HCT116 (cell line): Measurements from ENCODE around the gene MESD. TPM values are rescaled to one million over a fixed set of nuclear protein-coding genes. Genes with fewer than 3 reads are reported as not detected.

ENCODE experiments used
- ATAC-seq: fragments of 200-7000 bp; cut with Tn5 transposase; 2 replicates; pipeline ENCODE4 v1.9.1; 2020; ENCODE audit warnings: mild to moderate bottlenecking, moderate library complexity
- BruUV-seq: library from RNA; stranded (reverse); fragments of 400-500 nt; replicated peaks from 2 replicates; lab custom pipeline; 2021; lab: Mats Ljungman, UMichigan
- CTCF ChIA-PET: fragments of 300-600 bp; sonication (Branson Sonifier 250); formaldehyde crosslinking; loops from one replicate; lab custom pipeline; 2021; ENCODE audit warnings: antibody characterized with exemption; lab: Charles Lee
- POLR2A ChIA-PET: fragments of 300-600, 350-600 bp; sonication (Branson Sonifier 250); formaldehyde crosslinking; loops from one replicate; lab custom pipeline; 2021; ENCODE audit warnings: antibody characterized with exemption; lab: Charles Lee
- RAD21 ChIA-PET, 2 experiments: fragments of 300-600 bp; sonication (Branson Sonifier 250); formaldehyde crosslinking; loops; one replicate each; lab custom pipeline; 2023; ENCODE audit warnings: low total read pairs in 2 of 2; ENCODE audit not compliant: uncharacterized antibody in 2 of 2, unreplicated experiment in 2 of 2, low non-redundant PET in 1 of 2; lab: Charles Lee
- DNase-seq: peaks from one replicate; pipeline ENCODE4 v3.0.0-alpha.2; 2010; ENCODE audit warnings: low read depth, low spot score
- H2AFZ ChIP-seq: fragments of 200-600 bp; shearing (Covaris generic), sonication (generic); 2 replicates; pipeline ENCODE4 v1.6.1; 2017; ENCODE audit warnings: low read depth, mixed run types, mixed read lengths, antibody characterized with exemption, low read length; ENCODE audit not compliant: poor library complexity, severe bottlenecking
- H3K27ac ChIP-seq: 2 replicates; pipeline ENCODE4 v1.5.1; 2012; ENCODE audit warnings: low read depth, low read length
- H3K27me3 ChIP-seq: fragments of 200-600 bp; sonication (generic); 2 replicates; pipeline ENCODE4 v1.6.1; 2016; ENCODE audit warnings: mixed run types, low read length, mixed read lengths; ENCODE audit not compliant: insufficient read depth
- H3K36me3 ChIP-seq, 2 experiments: fragments of 200-500 bp in 1 of 2; fragments of 200-600 bp in 1 of 2; sonication (Bioruptor generic) in 1 of 2; sonication (generic) in 1 of 2; 2 replicates each; pipeline versions ENCODE4 v1.5.1 to v1.6.1; 2014 to 2016; ENCODE audit warnings: low read length in 2 of 2, inconsistent platforms in 1 of 2, mixed read lengths in 1 of 2, mixed run types in 1 of 2; ENCODE audit not compliant: insufficient read depth in 2 of 2, control insufficient read depth in 1 of 2
- H3K4me1 ChIP-seq, 2 experiments: fragments of 200-600 bp in 1 of 2; sonication (generic) in 1 of 2; 2 replicates each; pipeline versions ENCODE4 v1.5.1 to v1.6.1; 2012 to 2017; ENCODE audit warnings: low read length in 2 of 2, inconsistent platforms in 1 of 2, mild to moderate bottlenecking in 1 of 2, mixed read lengths in 1 of 2, mixed run types in 1 of 2, moderate library complexity in 1 of 2; ENCODE audit not compliant: insufficient read depth in 2 of 2, control insufficient read depth in 1 of 2
- H3K4me2 ChIP-seq: fragments of 200-600 bp; sonication (generic); 2 replicates; pipeline ENCODE4 v1.6.1; 2017; ENCODE audit warnings: mixed run types, low read length, mixed read lengths
- H3K4me3 ChIP-seq, 2 experiments: fragments of 200-600 bp in 1 of 2; sonication (generic) in 1 of 2; replicated peaks in 1 of 2; 2 replicates each; pipeline ENCODE4 v1.5.1; 2011 to 2016; ENCODE audit warnings: low read length in 2 of 2, control low read depth in 1 of 2, low read depth in 1 of 2, mild to moderate bottlenecking in 1 of 2, mixed read lengths in 1 of 2, mixed run types in 1 of 2
- H3K79me2 ChIP-seq: fragments of 200-600 bp; sonication (generic); 2 replicates; pipeline ENCODE4 v1.6.1; 2017; ENCODE audit warnings: mild to moderate bottlenecking, mixed run types, low read length, moderate library complexity, mixed read lengths; ENCODE audit not compliant: insufficient read depth
- H3K9ac ChIP-seq: fragments of 200-600 bp; sonication (generic); 2 replicates; pipeline ENCODE4 v1.6.1; 2016; ENCODE audit warnings: low read length, mixed read lengths
- H3K9me2 ChIP-seq: fragments of 200-600 bp; sonication (generic), shearing (Covaris generic); 2 replicates; pipeline ENCODE4 v1.6.1; 2017; ENCODE audit warnings: mixed run types, mild to moderate bottlenecking, moderate library complexity; ENCODE audit not compliant: insufficient read depth
- H3K9me3 ChIP-seq, 2 experiments: fragments of 200-500 bp in 1 of 2; fragments of 200-600 bp in 1 of 2; sonication (Bioruptor generic) in 1 of 2; sonication (generic) in 1 of 2; 2 replicates each; pipeline ENCODE4 v1.6.1; 2014 to 2017; ENCODE audit warnings: low read length in 2 of 2, mixed read lengths in 2 of 2, inconsistent platforms in 1 of 2, low read depth in 1 of 2, mild to moderate bottlenecking in 1 of 2, mixed run types in 1 of 2, moderate library complexity in 1 of 2; ENCODE audit not compliant: control insufficient read depth in 1 of 2, insufficient read depth in 1 of 2
- H4K20me1 ChIP-seq: fragments of 200-600 bp; sonication (generic), shearing (Covaris generic); 2 replicates; pipeline ENCODE4 v1.6.1; 2017; ENCODE audit warnings: mixed run types, mild to moderate bottlenecking, moderate library complexity; ENCODE audit not compliant: insufficient read depth
- CBX3 ChIP-seq: IDR thresholded peaks from 2 replicates; pipeline ENCODE4 v1.6.1; 2012; ENCODE audit warnings: low read depth
- EGR1 ChIP-seq: IDR thresholded peaks from 2 replicates; pipeline ENCODE4 v1.6.1; 2012; ENCODE audit warnings: low read depth
- EZH2phosphoT487 ChIP-seq: fragments of 200-600 bp; IDR thresholded peaks from 2 replicates; pipeline ENCODE4 v1.6.1; 2018; ENCODE audit warnings: antibody characterized with exemption, borderline replicate concordance
- MAX ChIP-seq: IDR thresholded peaks from 2 replicates; pipeline ENCODE4 v1.6.1; 2012
- POLR2A ChIP-seq: IDR thresholded peaks from 2 replicates; pipeline ENCODE4 v1.7.0; 2011; ENCODE audit warnings: borderline replicate concordance; ENCODE audit not compliant: insufficient read depth, insufficient read length; ENCODE audit errors: extremely low read depth
- SP1 ChIP-seq: IDR thresholded peaks from 2 replicates; pipeline ENCODE4 v1.6.1; 2012; ENCODE audit warnings: low read depth
- YY1 ChIP-seq: IDR thresholded peaks from 2 replicates; pipeline ENCODE4 v1.6.1; 2011; ENCODE audit warnings: low read length, low read depth, moderate library complexity, mild to moderate bottlenecking; ENCODE audit not compliant: insufficient replicate concordance; ENCODE audit errors: extremely low read depth
- intact Hi-C: fragments of 100-400 bp; cut with micrococcal nuclease; formaldehyde crosslinking; loops from 2 replicates; pipeline ENCODE4 v1.10.0; 2022
- total RNA-seq: library from RNA; stranded (reverse); gene quantifications from one replicate; pipeline ENCODE4 v1.2.1, GENCODE V29; 2021; ENCODE audit not compliant: unreplicated experiment
- TF ChIP-seq, protein P1 (sequence below): IDR thresholded peaks from 2 replicates; pipeline ENCODE4 v1.6.1; 2011; ENCODE audit warnings: mild to moderate bottlenecking, low read length, moderate library complexity; ENCODE audit not compliant: insufficient replicate concordance; ENCODE audit errors: extremely low read depth

MESD gene
- total RNA-seq, 1 experiment from 2014 or later, result 22.5 TPM

DNA sequence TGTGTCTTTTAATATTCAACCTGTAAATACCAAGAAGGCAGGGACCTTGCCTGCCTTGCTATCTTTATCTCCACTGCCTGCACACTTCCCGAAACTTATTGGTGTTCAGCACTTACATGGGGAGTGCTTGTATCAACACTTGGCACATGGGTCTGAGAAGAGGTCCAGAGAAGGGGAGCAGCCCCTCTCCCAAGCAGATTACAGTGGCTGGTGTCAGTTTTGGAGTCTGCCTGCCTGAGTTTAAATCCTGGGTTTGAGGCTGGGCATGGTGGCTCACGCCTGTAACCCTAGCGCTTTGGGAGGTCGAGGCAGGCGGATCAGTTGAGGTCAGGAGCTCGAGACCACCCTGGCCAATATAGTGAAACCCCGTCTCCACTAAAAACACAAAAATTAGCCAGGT is 20.3 kb downstream of the MESD start:
- ATAC-seq (no peak), DNase-seq (no peak)
- no peak overlapping the region for H2AFZ ChIP-seq
- H3K27me3 ChIP-seq, result no peaks in the 10 kb centered on the region
- BruUV-seq, result no TSS peak
- ChIA-PET CTCF (interaction anchor here (0.7 to 5.5 kb wide), 17 partner anchors 8 to 551 kb away, joined by 3 to 59 read pairs (median 5); partner anchors contain the start of gene CEMIP), POLR2A (no interaction called here), RAD21 (interaction anchor here (0.6 to 2.1 kb wide), 6 partner anchors 190 to 402 kb away, joined by 3 to 7 read pairs (median 5); partner anchors contain the start of gene CEMIP (in 1 of the 2))
- no peaks in the 10 kb centered on the region for H4K20me1 ChIP-seq
- no peaks in the 10 kb centered on the region for H3K9me3 ChIP-seq
- H3K4me3 ChIP-seq, result no peak overlapping the region
- no peak overlapping the region for H3K27ac ChIP-seq
- peaks cover 6 to 10% of the 10 kb centered on the region in 2 experiments; a peak in 3 of 4 replicates for H3K4me1 ChIP-seq
- H3K9ac ChIP-seq, result no peak overlapping the region
- intact Hi-C loops, result no loop called here
- H3K9me2 ChIP-seq, result no peaks in the 10 kb centered on the region
- TF ChIP-seq, protein P1, sequence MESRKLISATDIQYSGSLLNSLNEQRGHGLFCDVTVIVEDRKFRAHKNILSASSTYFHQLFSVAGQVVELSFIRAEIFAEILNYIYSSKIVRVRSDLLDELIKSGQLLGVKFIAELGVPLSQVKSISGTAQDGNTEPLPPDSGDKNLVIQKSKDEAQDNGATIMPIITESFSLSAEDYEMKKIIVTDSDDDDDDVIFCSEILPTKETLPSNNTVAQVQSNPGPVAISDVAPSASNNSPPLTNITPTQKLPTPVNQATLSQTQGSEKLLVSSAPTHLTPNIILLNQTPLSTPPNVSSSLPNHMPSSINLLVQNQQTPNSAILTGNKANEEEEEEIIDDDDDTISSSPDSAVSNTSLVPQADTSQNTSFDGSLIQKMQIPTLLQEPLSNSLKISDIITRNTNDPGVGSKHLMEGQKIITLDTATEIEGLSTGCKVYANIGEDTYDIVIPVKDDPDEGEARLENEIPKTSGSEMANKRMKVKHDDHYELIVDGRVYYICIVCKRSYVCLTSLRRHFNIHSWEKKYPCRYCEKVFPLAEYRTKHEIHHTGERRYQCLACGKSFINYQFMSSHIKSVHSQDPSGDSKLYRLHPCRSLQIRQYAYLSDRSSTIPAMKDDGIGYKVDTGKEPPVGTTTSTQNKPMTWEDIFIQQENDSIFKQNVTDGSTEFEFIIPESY, result no peak
- TF ChIP-seq YY1 (no peak), CBX3 (no peak), EGR1 (no peak), MAX (no peak), SP1 (no peak), EZH2phosphoT487 (no peak), POLR2A (no peak)
- H3K36me3 ChIP-seq, result peaks cover 0 to 4% of the 10 kb centered on the region in 2 experiments; a peak in 2 of 4 replicates
- no peak overlapping the region for H3K4me2 ChIP-seq
- peaks cover 4% of the 10 kb centered on the region; the same call in 1 of the 2 replicates for H3K79me2 ChIP-seq
